Esophagus muscularis mucosa (tissue), 4 donors: ENCODE data around the gene UNC45A. TPM values are rescaled to one million over a fixed set of nuclear protein-coding genes. Genes with fewer than 3 reads are reported as not detected.

Experiments used
- DNase-seq: peaks from one replicate; pipeline ENCODE4 v3.0.0-alpha.2; 2017; ENCODE audit errors: extremely low spot score
- H3K27ac ChIP-seq, 4 donors: fragments of 200-600 bp; sonication (generic); replicated peaks in 1 of 4; 1 replicate in 3 of 4; 2 replicates in 1 of 4; pipeline ENCODE4 v1.5.1; 2016 to 2019; ENCODE audit warnings: mild to moderate bottlenecking in 1 of 4
- H3K27me3 ChIP-seq, 4 donors: fragments of 200-600 bp; sonication (generic); one replicate each; pipeline versions ENCODE4 v1.5.1 to v1.6.0; 2016 to 2019
- H3K36me3 ChIP-seq, 4 donors: fragments of 200-600 bp; sonication (generic); one replicate each; pipeline ENCODE4 v1.5.1; 2016 to 2019
- H3K4me1 ChIP-seq, 4 donors: fragments of 200-600 bp; sonication (generic); one replicate each; pipeline ENCODE4 v1.5.1; 2016 to 2019
- H3K4me3 ChIP-seq, 4 donors: fragments of 200-600 bp; sonication (generic); 1 replicate in 2 of 4; 2 replicates in 2 of 4; pipeline ENCODE4 v1.5.1; 2016 to 2019; ENCODE audit warnings: mild to moderate bottlenecking in 4 of 4, moderate library complexity in 1 of 4
- H3K9me3 ChIP-seq, 4 donors: fragments of 200-600 bp; sonication (generic); 1 replicate in 3 of 4; 2 replicates in 1 of 4; pipeline ENCODE4 v1.5.1; 2016 to 2019
- CTCF ChIP-seq, 3 experiments: fragments of 200-600 bp in 2 of 3; fragments of 450-650 bp in 1 of 3; sonication (generic) in 2 of 3; IDR thresholded peaks; one replicate each; pipeline ENCODE4 v1.5.1; 2017 to 2019; ENCODE audit warnings: antibody characterized with exemption in 3 of 3, mild to moderate bottlenecking in 2 of 3, moderate library complexity in 1 of 3
- EP300 ChIP-seq: sonication (generic); formaldehyde crosslinking; IDR thresholded peaks from one replicate; pipeline ENCODE4 v1.6.1; 2017; ENCODE audit warnings: antibody characterized with exemption
- POLR2A ChIP-seq: fragments of 450-650 bp; IDR thresholded peaks from one replicate; pipeline ENCODE4 v1.6.1; 2017; ENCODE audit warnings: antibody characterized with exemption, moderate library complexity, mild to moderate bottlenecking, low read depth
- POLR2AphosphoS5 ChIP-seq, 2 donors: sonication (generic); formaldehyde crosslinking; IDR thresholded peaks; one replicate each; pipeline ENCODE4 v1.6.1; 2017; ENCODE audit warnings: antibody characterized with exemption in 2 of 2
- WGBS: methylation state at CpG from one replicate; pipeline ENCODE4 v1.1.5; 2018; 5-methylcytosine and 5-hydroxymethylcytosine counted together
- intact Hi-C: fragments of 100-400 bp; cut with DNase I; formaldehyde crosslinking; loops from one replicate; pipeline ENCODE4 v1.15.1; 2023
- small RNA-seq, 3 donors: library from RNA; depleted of rRNA; stranded (forward); fragments of <200 nt; gene quantifications; one replicate each; pipeline ENCODE3, GENCODE V24; 2016
- total RNA-seq, 4 donors: library from RNA; depleted of rRNA; stranded (reverse); fragments of >200 nt; gene quantifications; one replicate each; pipeline versions ENCODE4 v1.1.0 to v1.2.1, GENCODE V29; 2016

The UNC45A gene
- total RNA-seq, 4 donors from 2014 or later, result 88.6 to 113 (median 93.2) TPM

GRCh38 chr15:91001209-91001608 lies 66.1 kb downstream of the UNC45A start:
- H3K9me3 ChIP-seq, result no peaks in the 10 kb centered on the region
- intact Hi-C loops, result no loop called here
- H3K4me1 ChIP-seq, result no peaks in the 10 kb centered on the region
- WGBS, result 90% methylated on average over 3 of the region's 3 CpGs
- H3K27me3 ChIP-seq, result no peaks in the 10 kb centered on the region
- peaks cover 60 to 88% (median 79%) of the 10 kb centered on the region in 4 donors for H3K36me3 ChIP-seq
- no peak for DNase-seq
- H3K27ac ChIP-seq, result no peak overlapping the region
- no peak for TF ChIP-seq POLR2AphosphoS5 (IDR thresholded peaks at IDR 0.05)
- TF ChIP-seq POLR2A, result no peak
- TF ChIP-seq EP300, result no peak
- TF ChIP-seq CTCF (IDR thresholded peaks at IDR 0.05), result no peak
- no peak overlapping the region for H3K4me3 ChIP-seq

Small RNA genes lying within 50 kb of the gene (small RNA-seq; reads per million reads assigned to genes)
- gene RF00019, result 0 reads per million in 3 donors

Other genes with a start within 250 kb of the UNC45A start
- gene BLM, start 217.9 kb upstream of the UNC45A start, total RNA-seq, result 1 to 10 TPM in 1 of 4 donors, under 1 TPM in 3; under 0.01 to 1.5 (median 0.73) TPM
- 10 to 100 TPM; 39.0 to 84.0 (median 80.3) TPM for gene FURIN, start 66.7 kb upstream of the UNC45A start, total RNA-seq
- 10 to 100 TPM; 26.1 to 41.9 (median 34.0) TPM for gene FES, start 50.8 kb upstream of the UNC45A start, total RNA-seq
- 10 to 100 TPM; 27.0 to 80.9 (median 31.7) TPM for gene MAN2A2, start 32.0 kb upstream of the UNC45A start, total RNA-seq
- gene HDDC3, start 2.7 kb upstream of the UNC45A start, total RNA-seq, result 1 to 10 TPM; 5.1 to 7.9 (median 6.0) TPM
- gene RCCD1, start 19.6 kb downstream of the UNC45A start, total RNA-seq, result 10 to 100 TPM in 1 of 4 donors, 1 to 10 TPM in 3; 5.3 to 12.7 (median 9.2) TPM
- 1 to 10 TPM; 4.0 to 5.8 (median 4.6) TPM for gene PRC1, start 59.2 kb downstream of the UNC45A start, total RNA-seq
- 10 to 100 TPM in 2 of 4 donors, 1 to 10 TPM in 2; 9.5 to 11.4 (median 10.4) TPM for gene VPS33B, start 87.3 kb downstream of the UNC45A start, total RNA-seq
- 1 to 10 TPM; 1.9 to 3.0 (median 2.1) TPM for gene SV2B, start 165.0 kb downstream of the UNC45A start, total RNA-seq